Activated T-cell treated with anti-CD3 and anti-CD28 coated beads, Interleukin-2, amount 50 U/mL, for 72 hours (primary cell): ENCODE data around the gene TTI1. TPM values are rescaled to one million over a fixed set of nuclear protein-coding genes. Genes with fewer than 3 reads are reported as not detected.

Source experiments
- ATAC-seq, 2 donors: fragments of 150-1000 bp; cut with Tn5 transposase; replicated peaks in 1 of 2; 2 replicates each; pipeline ENCODE4 v1.10.0; 2021; ENCODE audit warnings: moderate library complexity in 2 of 2, mild to moderate bottlenecking in 1 of 2
- DNase-seq, 2 donors: peaks; one replicate each; pipeline ENCODE4 v3.0.0; 2021 to 2022; ENCODE audit warnings: mixed read lengths in 1 of 2
- H3K27ac Mint-ChIP-seq: one replicate; pipeline ENCODE4 v1.8.0; 2022; ENCODE audit warnings: mild to moderate bottlenecking, moderate library complexity, mixed read lengths
- H3K27me3 Mint-ChIP-seq: one replicate; pipeline ENCODE4 v1.8.0; 2022; ENCODE audit warnings: low read depth, mixed read lengths
- H3K36me3 Mint-ChIP-seq, 2 donors: one replicate each; pipeline ENCODE4 v1.8.0; 2022; ENCODE audit warnings: mixed read lengths in 2 of 2, mild to moderate bottlenecking in 1 of 2; ENCODE audit not compliant: insufficient read depth in 2 of 2
- H3K4me1 Mint-ChIP-seq: one replicate; pipeline ENCODE4 v1.8.0; 2022; ENCODE audit warnings: low read depth, mixed read lengths
- H3K4me3 Mint-ChIP-seq, 2 donors: one replicate each; pipeline ENCODE4 v1.8.0; 2022; ENCODE audit warnings: mild to moderate bottlenecking in 2 of 2, mixed read lengths in 2 of 2, moderate library complexity in 2 of 2
- H3K9me3 Mint-ChIP-seq, 2 donors: one replicate each; pipeline ENCODE4 v1.8.0; 2022; ENCODE audit warnings: mixed read lengths in 2 of 2
- total RNA-seq, 2 donors: library from RNA; stranded (reverse); gene quantifications; one replicate each; pipeline ENCODE4 v1.2.3, GENCODE V29; 2022

TTI1 gene
- total RNA-seq, 2 donors from 2014 or later: 25.8 to 26.6 TPM

DNA sequence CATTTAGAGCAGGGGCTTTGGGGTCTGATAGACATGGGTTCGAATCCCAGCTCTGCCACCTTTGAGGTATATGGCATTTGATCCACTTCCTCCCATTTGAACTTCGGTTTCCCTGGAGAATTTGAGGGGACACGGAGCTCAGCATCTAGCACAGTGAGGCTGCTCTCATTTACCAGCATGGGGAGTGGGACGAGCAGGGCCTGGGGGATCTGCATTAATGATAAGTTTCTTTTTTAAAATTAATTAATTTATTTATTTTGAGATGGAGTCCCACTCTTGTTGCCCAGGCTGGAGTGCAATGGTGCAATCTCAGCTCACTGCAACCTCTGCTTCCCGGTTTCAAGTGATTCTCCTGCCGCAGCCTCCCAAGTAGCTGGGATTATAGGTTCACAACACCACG is 77.7 kb downstream of the TTI1 start:
- no peaks in the 10 kb centered on the region for H3K9me3 Mint-ChIP-seq
- H3K27ac Mint-ChIP-seq: no peak overlapping the region
- ATAC-seq: no peak
- H3K4me1 Mint-ChIP-seq: no peaks in the 10 kb centered on the region
- no peaks in the 10 kb centered on the region for H3K27me3 Mint-ChIP-seq
- DNase-seq: no peak
- H3K36me3 Mint-ChIP-seq: peaks cover 0 to 2% of the 10 kb centered on the region in 2 donors
- no peak overlapping the region for H3K4me3 Mint-ChIP-seq

DNA sequence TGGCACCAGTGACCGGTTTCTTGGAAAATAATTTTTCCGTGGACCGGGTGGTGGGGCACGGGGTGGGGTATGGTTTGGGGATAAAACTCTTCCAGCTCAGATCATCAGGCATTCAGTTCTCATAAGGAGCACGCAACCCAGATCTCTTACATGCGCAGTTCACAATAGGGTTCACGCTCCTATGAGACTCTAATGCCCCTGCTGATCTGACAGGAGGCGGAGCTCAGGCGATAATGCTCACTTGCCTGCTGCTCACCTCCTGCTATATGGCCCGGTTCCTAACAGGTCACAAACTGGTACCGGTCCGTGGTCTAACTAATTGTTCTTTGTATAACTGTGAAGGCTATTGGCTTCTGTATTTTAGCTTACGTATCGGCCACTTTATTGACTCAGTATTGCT is 78.6 kb downstream of the TTI1 start:
- Mint-ChIP-seq H3K27me3 (no peaks in the 10 kb centered on the region), H3K4me3 (no peak overlapping the region), H3K4me1 (no peaks in the 10 kb centered on the region), H3K9me3 (no peaks in the 10 kb centered on the region), H3K36me3 (no peaks in the 10 kb centered on the region), H3K27ac (no peak overlapping the region)
- ATAC-seq: no peak
- no peak for DNase-seq

DNA sequence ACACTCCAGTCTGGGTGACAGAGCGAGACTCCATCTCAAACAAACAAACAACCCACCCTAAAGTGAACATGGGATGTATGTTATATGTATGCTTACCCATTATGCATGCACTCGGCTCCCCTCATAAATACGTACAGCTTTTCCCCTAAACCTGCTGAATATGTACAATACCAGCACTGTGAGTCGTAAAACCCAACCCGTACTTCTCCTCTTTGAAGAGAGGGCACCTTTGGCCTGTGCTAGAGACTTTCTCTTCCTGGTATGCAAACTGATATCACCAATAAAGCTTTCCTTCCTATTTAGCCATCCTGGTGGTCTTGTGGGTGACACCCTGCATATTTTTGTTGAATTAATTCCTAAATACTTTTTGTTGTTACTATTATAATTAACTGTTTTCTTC is 79.1 kb downstream of the TTI1 start:
- no peaks in the 10 kb centered on the region for H3K36me3 Mint-ChIP-seq
- no peak overlapping the region for H3K27ac Mint-ChIP-seq
- no peak overlapping the region for H3K4me3 Mint-ChIP-seq
- ATAC-seq (no peak), DNase-seq (no peak)
- H3K27me3 Mint-ChIP-seq: no peaks in the 10 kb centered on the region
- no peaks in the 10 kb centered on the region for H3K4me1 Mint-ChIP-seq
- H3K9me3 Mint-ChIP-seq: no peaks in the 10 kb centered on the region

DNA sequence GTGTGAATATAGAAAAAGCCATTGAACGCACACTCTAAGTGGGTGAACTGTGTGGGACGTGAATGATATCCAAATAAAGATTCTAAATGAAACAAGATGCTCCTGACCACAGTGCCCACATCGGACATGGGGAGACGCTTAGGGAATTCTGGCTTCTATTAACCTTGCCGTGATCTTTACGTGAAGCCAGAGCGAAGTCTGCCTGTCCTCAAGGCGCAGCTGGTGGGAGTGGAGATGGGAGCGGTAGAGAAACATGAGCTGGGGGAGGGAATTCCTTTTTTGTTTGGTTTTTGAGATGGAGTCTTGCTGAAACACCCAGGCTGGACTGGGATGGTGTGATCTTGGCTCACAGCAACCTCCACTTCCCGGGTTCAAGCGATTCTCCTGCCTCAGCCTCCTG is 84.3 kb downstream of the TTI1 start:
- no peak overlapping the region for H3K4me3 Mint-ChIP-seq
- peaks cover 0 to 3% of the 10 kb centered on the region in 2 donors for H3K9me3 Mint-ChIP-seq
- no peak overlapping the region for H3K27ac Mint-ChIP-seq
- DNase-seq: no peak
- H3K36me3 Mint-ChIP-seq: peaks cover 0 to 4% of the 10 kb centered on the region in 2 donors
- H3K27me3 Mint-ChIP-seq: no peaks in the 10 kb centered on the region
- H3K4me1 Mint-ChIP-seq: no peaks in the 10 kb centered on the region
- ATAC-seq: no peak

DNA sequence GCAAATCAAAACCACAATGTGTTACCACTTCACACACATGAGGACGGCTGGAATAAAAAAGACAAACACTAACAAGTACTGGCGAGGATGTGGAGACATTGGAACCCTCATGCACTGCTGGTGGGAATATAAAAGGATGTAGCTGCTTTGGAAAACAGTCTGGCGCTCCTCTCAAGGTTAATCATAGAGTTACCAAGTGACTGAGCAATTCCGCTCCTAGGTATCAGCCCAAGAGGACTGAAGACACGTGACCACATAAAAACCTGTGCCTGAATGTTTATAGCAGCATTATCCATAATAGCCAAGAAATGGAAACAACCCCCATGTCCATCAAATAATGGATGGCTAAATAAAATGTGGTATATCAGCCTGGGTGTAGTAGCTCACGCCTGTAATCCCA is 85.3 kb downstream of the TTI1 start:
- DNase-seq: no peak
- Mint-ChIP-seq H3K9me3 (peaks cover 0 to 3% of the 10 kb centered on the region in 2 donors), H3K36me3 (peaks cover 0 to 4% of the 10 kb centered on the region in 2 donors), H3K4me3 (no peak overlapping the region), H3K27ac (no peak overlapping the region), H3K27me3 (no peaks in the 10 kb centered on the region), H3K4me1 (no peaks in the 10 kb centered on the region)
- ATAC-seq: no peak

DNA sequence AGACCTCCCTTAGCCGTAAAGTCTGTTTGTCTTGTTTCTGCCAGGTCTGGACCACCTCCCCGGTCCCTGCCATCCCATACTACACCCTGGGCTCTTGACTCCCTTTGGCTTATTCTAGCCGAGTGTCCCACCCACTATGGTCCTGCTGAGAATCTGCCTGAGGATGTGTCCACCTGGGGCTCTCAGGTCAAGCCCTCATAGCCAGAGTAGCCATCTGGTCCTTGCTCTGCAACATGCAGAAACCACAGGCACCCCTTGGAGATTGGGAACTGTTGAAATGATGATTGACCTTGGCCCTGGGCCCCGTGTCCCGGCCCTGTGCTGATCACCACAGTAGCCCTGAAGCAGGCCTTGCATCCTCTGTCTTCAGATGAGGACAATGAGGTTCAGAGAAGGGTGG is 86.3 kb downstream of the TTI1 start:
- Mint-ChIP-seq H3K27me3 (no peaks in the 10 kb centered on the region), H3K9me3 (peaks cover 0 to 3% of the 10 kb centered on the region in 2 donors), H3K4me1 (no peaks in the 10 kb centered on the region), H3K36me3 (peaks cover 0 to 4% of the 10 kb centered on the region in 2 donors), H3K27ac (no peak overlapping the region), H3K4me3 (no peak overlapping the region)
- no peak for ATAC-seq
- no peak for DNase-seq

DNA sequence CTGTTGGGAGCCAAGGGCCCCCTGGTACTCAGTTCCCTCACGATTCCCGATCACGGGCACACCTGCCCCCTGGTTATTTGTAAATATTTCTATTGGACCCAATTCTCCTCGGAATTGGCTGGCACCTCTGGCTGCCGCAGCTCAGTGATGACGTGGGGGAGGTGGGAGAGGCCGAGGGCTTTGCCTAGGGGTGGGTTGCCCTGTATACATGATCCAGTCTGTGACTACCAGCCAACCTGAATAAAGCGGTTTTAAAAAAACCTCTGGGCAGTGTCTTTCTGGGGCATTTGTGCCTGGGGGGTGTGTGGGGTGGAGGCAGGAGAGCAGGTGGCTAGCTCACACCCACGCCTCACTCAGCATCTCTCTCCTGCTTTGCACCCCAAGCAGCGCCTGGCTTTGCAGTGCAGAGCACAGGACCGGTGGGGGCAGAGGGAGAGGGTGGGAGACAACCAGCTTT is 88.1 kb downstream of the TTI1 start:
- Mint-ChIP-seq H3K27ac (no peak overlapping the region), H3K36me3 (peaks cover 0 to 4% of the 10 kb centered on the region in 2 donors), H3K9me3 (peaks cover 0 to 3% of the 10 kb centered on the region in 2 donors), H3K27me3 (no peaks in the 10 kb centered on the region), H3K4me3 (no peak overlapping the region), H3K4me1 (no peaks in the 10 kb centered on the region)
- DNase-seq: no peak
- no peak for ATAC-seq

DNA sequence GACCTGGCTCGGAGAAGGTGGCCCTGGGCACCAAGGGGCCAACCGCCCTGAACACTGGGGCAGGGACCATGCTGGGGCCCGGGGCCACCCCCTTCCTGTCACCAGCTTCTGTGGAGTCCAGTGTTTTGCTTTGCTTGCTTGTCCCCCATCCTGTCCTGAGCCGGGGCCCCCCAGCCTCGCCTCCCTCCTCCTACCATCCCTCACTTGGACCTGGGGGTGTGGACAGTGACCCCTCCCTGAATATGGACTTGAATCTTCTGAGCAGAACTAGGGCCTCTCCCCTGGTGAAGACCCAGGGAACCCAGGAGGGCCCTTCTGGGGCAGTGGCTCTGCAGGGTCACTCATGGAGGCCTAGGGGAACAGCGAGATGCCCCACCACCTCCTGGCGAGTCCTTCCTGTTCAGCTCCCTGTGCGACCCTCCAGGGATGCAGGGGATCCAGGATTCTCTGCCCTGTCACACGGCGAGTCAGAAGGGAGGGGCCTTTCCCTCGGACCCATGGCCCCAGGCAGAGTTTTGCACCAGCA is 88.7 kb downstream of the TTI1 start:
- H3K36me3 Mint-ChIP-seq: peaks cover 0 to 4% of the 10 kb centered on the region in 2 donors
- H3K27ac Mint-ChIP-seq: no peak overlapping the region
- ATAC-seq (no peak), DNase-seq (no peak)
- no peaks in the 10 kb centered on the region for H3K4me1 Mint-ChIP-seq
- H3K4me3 Mint-ChIP-seq: no peak overlapping the region
- peaks cover 0 to 3% of the 10 kb centered on the region in 2 donors for H3K9me3 Mint-ChIP-seq
- no peaks in the 10 kb centered on the region for H3K27me3 Mint-ChIP-seq

DNA sequence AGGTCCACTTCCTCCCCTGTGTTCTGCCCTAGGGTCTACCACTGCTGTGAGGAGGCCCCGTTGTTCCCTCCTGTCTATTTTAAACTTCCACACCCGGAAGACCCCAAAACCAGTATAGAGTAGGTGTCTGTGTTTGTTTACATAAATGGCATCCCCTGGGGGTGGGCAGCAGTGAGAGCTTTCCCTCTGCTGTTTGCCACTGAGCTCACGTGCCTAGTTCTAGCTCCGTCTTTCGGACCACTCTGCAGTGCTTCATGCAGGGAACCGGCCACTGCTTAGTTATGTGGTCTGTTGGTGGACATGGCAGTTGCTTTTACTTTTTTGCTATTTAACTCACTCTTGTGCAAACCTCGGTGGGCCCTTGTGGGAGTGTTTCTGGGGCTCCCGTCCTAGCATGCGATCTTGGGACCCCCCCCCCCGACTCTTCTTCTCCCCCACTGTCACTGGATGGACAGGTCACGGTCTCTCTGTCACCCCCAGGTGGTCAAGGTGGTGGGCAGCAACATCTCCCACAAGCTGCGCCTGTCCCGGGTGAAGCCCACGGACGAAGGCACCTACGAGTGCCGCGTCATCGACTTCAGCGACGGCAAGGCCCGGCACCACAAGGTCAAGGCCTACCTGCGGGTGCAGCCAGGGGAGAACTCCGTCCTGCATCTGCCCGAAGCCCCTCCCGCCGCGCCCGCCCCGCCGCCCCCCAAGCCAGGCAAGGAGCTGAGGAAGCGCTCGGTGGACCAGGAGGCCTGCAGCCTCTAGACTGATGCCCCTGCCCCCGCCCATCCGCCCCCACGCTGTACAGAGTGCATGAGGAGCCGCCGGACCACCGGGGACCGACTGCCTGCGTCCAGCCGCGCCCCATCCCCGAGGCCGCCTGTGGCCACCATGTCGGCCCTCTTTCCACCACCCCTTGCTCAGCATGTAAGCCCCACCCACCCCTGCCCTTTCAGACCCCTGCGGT is 89.5 kb downstream of the TTI1 start:
- Mint-ChIP-seq H3K27me3 (no peaks in the 10 kb centered on the region), H3K4me1 (no peaks in the 10 kb centered on the region), H3K9me3 (peaks cover 0 to 3% of the 10 kb centered on the region in 2 donors), H3K27ac (no peak overlapping the region), H3K36me3 (peaks cover 0 to 4% of the 10 kb centered on the region in 2 donors), H3K4me3 (no peak overlapping the region)
- DNase-seq (no peak), ATAC-seq (no peak)

DNA sequence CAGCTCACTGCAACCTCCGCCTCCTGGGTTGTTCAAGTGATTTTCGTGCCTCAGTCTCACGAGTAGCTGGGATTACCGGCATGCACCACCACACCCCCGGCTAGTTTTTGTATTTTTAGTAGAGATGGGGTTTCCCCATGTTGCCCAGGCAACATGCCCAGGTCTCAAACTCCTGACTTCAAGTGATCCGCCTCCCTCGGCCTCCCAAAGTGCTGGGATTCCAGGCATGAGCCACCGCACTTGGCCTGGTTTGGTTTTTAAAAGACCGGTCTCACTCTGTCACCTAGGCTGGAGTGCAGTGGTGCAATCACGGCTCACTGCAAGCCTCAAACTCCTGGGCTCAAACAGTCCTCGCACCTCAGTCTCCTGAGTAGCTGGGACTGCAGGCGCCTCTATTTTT is 90.2 kb downstream of the TTI1 start:
- ATAC-seq (no peak), DNase-seq (no peak)
- Mint-ChIP-seq H3K27ac (no peak overlapping the region), H3K4me3 (no peak overlapping the region), H3K4me1 (no peaks in the 10 kb centered on the region), H3K36me3 (peaks cover 0 to 4% of the 10 kb centered on the region in 2 donors), H3K27me3 (no peaks in the 10 kb centered on the region), H3K9me3 (peaks cover 0 to 3% of the 10 kb centered on the region in 2 donors)

DNA sequence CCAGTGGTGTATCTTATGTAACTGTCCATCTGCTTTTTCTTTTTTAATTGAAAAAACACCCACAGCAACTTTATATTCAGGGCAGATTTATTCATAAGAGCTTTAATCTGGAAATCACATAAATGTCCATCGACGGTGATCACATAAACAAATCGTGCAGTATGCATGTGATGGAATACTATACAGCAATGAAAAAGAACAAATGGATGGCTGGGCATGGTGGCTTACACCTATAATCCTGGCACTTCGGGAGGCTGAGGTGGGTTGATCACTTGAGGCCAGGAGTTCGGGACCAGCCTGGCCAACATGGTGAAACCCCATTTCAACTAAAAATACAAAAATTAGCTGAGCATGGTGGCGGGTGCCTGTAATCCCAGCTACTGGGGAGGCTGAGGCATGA is 91.3 kb downstream of the TTI1 start:
- H3K27me3 Mint-ChIP-seq: no peaks in the 10 kb centered on the region
- H3K4me3 Mint-ChIP-seq: no peak overlapping the region
- no peak overlapping the region for H3K27ac Mint-ChIP-seq
- no peaks in the 10 kb centered on the region for H3K4me1 Mint-ChIP-seq
- ATAC-seq (no peak), DNase-seq (no peak)
- no peaks in the 10 kb centered on the region for H3K36me3 Mint-ChIP-seq
- H3K9me3 Mint-ChIP-seq: no peaks in the 10 kb centered on the region

DNA sequence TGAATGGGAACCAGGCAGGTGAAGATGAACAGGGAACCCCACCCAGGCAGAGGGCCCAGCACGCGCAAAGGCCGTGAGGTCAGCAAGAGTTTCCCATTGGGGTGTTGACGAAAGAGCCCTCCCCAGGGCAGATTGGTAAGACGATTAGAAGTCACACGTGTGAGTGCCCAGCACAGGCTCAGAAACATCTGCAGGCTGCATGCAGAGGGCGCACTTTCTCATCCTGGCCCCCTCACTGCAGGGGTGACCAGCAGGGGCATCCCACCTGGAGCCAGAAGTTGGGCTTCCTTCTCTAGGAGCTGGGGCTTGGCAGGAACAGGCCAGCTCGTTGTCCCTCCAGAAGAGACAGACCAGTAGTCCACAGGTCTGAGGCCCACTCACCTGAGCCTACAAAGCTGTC is 91.9 kb downstream of the TTI1 start:
- Mint-ChIP-seq H3K4me3 (no peak overlapping the region), H3K27me3 (no peaks in the 10 kb centered on the region), H3K36me3 (no peaks in the 10 kb centered on the region), H3K4me1 (no peaks in the 10 kb centered on the region), H3K27ac (no peak overlapping the region), H3K9me3 (no peaks in the 10 kb centered on the region)
- ATAC-seq (no peak), DNase-seq (no peak)

DNA sequence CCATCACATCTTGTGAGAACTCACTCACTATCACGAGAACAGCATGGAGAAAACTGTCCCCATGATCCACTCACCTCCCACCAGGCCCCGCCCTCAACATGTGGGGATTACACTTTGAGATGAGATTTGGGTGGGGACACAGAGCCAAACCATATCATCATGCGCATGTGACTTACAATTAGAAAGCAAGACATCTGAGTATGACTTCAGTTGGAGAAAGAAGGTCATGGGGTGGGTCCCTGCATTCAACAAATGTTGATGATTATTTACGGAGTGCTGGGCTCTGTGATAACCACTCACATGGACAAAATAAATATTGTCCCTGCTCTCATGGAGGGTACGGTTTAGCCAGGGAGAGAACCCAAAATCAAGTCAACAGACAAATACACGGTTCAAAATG is 92.4 kb downstream of the TTI1 start:
- no peaks in the 10 kb centered on the region for H3K36me3 Mint-ChIP-seq
- H3K9me3 Mint-ChIP-seq: no peaks in the 10 kb centered on the region
- ATAC-seq (no peak), DNase-seq (no peak)
- no peaks in the 10 kb centered on the region for H3K27me3 Mint-ChIP-seq
- no peak overlapping the region for H3K27ac Mint-ChIP-seq
- no peak overlapping the region for H3K4me3 Mint-ChIP-seq
- H3K4me1 Mint-ChIP-seq: no peaks in the 10 kb centered on the region
